GM19238 (cell line): ENCODE measurements around the gene SELENOM.
"Not testable (repeated sequence)": the region's sequence is repeated elsewhere in the genome, so short reads cannot be mapped to it uniquely, and the experiment has no call there.

Source experiments
- DNase-seq: peaks from one replicate; pipeline ENCODE4 v3.0.0; 2011; ENCODE audit warnings: low spot score; ENCODE audit not compliant: insufficient read length

The SELENOM gene

GRCh38 chr22:31106001-31106571 lies 1.3 kb downstream of the SELENOM start:
- DNase-seq: no peak

- no peak for DNase-seq
Measured at GRCh38 chr22:31105282-31105929, 2.0 kb downstream of the SELENOM start.

- no peak for DNase-seq
Measured at GRCh38 chr22:31104869-31105268, 2.5 kb downstream of the SELENOM start.

- DNase-seq: no peak
Measured at GRCh38 chr22:31103899-31104694, 3.3 kb downstream of the SELENOM start.

- DNase-seq: no peak
Measured at GRCh38 chr22:31103111-31103510, 4.3 kb downstream of the SELENOM start.

GRCh38 chr22:31102441-31103081 lies 4.8 kb downstream of the SELENOM start:
- no peak for DNase-seq

GRCh38 chr22:31100762-31101525 lies 6.4 kb downstream of the SELENOM start:
- no peak for DNase-seq

- DNase-seq: no peak
Measured at GRCh38 chr22:31099841-31100761, 7.3 kb downstream of the SELENOM start.

GRCh38 chr22:31099386-31099785 lies 8.0 kb downstream of the SELENOM start:
- DNase-seq: no peak

GRCh38 chr22:31098632-31099110 lies 8.7 kb downstream of the SELENOM start:
- DNase-seq: no peak

- DNase-seq: no peak
Measured at GRCh38 chr22:31097941-31098631, 9.3 kb downstream of the SELENOM start.

GRCh38 chr22:31097539-31097938 lies 9.8 kb downstream of the SELENOM start:
- DNase-seq: not testable (repeated sequence)

- no peak for DNase-seq
Measured at GRCh38 chr22:31096657-31097279, 10.6 kb downstream of the SELENOM start.

- no peak for DNase-seq
Measured at GRCh38 chr22:31095637-31096249, 11.6 kb downstream of the SELENOM start.

GRCh38 chr22:31094741-31095140 lies 12.6 kb downstream of the SELENOM start:
- DNase-seq: no peak

- no peak for DNase-seq
Measured at GRCh38 chr22:31094021-31094551, 13.3 kb downstream of the SELENOM start.

- no peak for DNase-seq
Measured at GRCh38 chr22:31093086-31093850, 14.1 kb downstream of the SELENOM start.

- no peak for DNase-seq
Measured at GRCh38 chr22:31092161-31092560, 15.2 kb downstream of the SELENOM start.
